Stimulated activated CD4-positive, alpha-beta T cell treated with anti-CD3 and anti-CD28 coated beads, TNF-alpha, amount 100 ng/mL, for 1 hour (primary cell): Measurements from ENCODE around the gene TGOLN2.
A peak's percentile ranks its signal among the peaks of the same experiment; 100 is the strongest.
"Not testable (repeated sequence)": the region's sequence is repeated elsewhere in the genome, so short reads cannot be mapped to it uniquely, and the experiment has no call there.

Experiments
- DNase-seq, 3 donors: peaks; one replicate each; pipeline ENCODE4 v3.0.0-alpha.2; 2020; ENCODE audit warnings: low read depth in 3 of 3, low spot score in 1 of 3

Gene TGOLN2

GRCh38 chr2:85327822-85328617, at the start of gene TGOLN2:
Gene TGOLN2, minus strand, starts transcription at chr2:85327989. Its CDS starts 27 bp downstream, at chr2:85327962.
- peak; percentile 82 to 88 (median 85) for DNase-seq

GRCh38 chr2:85377083-85377482, 49.3 kb upstream of the TGOLN2 start:
- no peak for DNase-seq

- no peak for DNase-seq
These were observed 48.7 kb upstream of the TGOLN2 start for GRCh38 chr2:85376291-85377065.

- no peak for DNase-seq
These were observed 43.3 kb upstream of the TGOLN2 start for GRCh38 chr2:85371045-85371444.

- DNase-seq: no peak
These were observed 41.7 kb upstream of the TGOLN2 start for GRCh38 chr2:85369500-85369899.

- DNase-seq: no peak
These were observed 41.1 kb upstream of the TGOLN2 start for GRCh38 chr2:85368921-85369320.

- no peak for DNase-seq
These were observed 39.4 kb upstream of the TGOLN2 start for GRCh38 chr2:85367180-85367579.

DNA sequence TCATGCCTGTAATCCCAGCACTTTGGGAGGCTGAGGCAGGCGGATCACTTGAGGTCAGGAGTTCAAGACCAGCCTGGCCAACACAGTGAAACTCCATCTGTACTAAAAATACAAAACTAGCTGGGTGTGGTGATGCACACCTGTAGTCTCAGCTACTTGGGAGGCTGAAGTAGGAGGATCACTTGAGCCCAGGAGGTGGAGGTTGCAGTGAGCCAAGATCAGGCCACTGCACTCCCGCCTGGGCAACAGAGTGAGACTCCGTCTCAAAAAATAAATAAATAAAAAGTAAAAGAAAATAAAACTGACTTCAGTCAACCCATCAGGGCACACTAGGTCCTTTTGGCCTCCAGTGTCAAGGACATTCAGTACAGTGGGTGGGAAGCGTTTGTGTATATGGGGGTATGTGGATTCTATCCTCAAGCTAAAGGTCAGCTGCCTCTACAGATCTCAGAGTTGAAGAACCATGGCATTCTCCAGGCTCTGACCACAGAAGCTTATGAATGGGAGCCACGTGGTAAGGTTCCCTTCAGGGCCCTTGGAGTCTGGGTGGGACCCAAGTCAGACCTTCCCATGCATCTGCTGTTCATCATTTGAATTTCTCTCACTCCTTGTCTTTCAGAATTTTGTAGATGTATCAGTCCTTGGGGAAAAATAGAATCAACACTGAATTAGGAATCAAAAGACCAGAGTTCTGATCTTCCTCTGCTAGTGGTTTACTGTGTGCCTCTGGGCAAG, 35.0 kb upstream of the TGOLN2 start:
- DNase-seq: not testable (repeated sequence)

DNA sequence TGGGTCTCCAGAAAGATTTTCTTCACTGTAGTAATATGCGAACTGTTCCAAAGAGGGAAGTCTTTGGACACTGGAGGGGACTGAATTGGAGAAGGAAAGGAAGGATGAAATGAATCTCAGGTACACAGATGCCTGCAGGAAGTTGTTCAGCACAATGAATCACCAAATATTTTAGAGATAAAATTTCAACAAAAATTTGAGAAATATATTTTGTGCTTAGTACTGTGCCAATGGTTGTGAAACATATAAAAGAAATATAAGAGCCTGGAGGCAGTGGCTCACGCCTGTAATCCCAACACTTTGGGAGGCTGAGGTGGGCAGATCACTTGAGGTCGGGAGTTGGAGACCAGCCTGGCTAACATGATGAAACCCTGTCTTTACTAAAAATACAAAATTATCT, 29.9 kb upstream of the TGOLN2 start:
- no peak for DNase-seq

GRCh38 chr2:85356186-85356585, 28.4 kb upstream of the TGOLN2 start:
- no peak for DNase-seq

- DNase-seq: no peak
These were observed 27.7 kb upstream of the TGOLN2 start for GRCh38 chr2:85355521-85355920.

DNA sequence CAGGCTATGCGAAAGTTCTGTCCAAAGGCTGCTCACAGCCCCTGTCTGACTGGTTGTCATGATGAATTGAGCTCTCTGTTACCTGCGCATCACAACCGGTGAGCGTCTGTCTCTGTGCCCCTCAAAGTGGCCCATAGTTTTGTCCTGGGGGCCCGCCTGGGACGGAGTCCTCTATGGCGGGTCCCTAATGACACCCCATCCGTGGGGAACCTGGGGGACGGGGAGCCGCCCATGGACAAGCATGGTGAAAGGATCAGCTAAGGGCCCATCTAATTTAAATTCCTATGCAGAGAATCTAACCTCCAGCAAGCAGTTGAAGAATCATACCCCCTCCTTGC, 27.3 kb upstream of the TGOLN2 start:
- DNase-seq: no peak

DNA sequence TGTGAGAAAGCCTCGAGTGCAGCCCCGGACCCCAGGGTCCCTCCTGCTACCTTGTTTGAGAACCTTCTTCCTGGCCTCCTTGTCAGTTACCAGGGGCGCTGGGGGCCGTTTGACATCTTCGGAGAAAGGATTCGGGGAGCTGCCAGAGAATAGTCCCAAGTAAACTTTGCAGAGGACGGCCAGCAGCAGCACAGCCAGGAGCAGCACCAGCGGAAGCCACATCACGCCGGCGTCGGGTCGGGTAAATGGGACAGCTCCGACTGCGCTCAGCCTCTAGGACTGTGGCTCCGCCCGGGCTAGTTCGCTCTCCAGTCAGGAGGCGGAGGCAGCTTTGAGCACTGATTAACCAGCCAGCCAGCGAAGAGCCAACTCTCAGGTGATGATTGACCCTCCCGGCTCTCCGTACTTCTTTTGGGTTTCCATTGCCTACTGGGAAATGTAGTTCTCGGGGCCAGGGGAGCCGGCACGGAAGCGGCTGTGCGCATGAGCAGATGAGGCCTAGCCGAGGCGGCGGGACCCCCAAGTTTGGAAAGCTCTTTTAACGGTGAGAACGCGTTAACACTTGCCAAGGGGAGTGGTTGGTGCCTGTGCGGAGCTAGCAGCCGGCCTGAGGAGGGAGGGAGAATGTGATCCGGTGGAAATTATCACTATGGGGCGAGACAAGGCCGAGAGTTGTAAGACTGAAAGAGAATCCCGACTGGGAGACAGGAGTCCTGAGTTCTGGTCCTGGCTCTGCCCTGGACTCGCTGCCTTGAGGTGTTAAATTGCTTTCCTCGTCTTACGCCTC, 26.7 kb upstream of the TGOLN2 start, which contains the start of the genes ELMOD3 and RETSAT:
ELMOD3 (plus strand) TSS at position 484 of the 787 bp plus-strand sequence. CDS start 2,430 bp downstream, outside the sequence.
RETSAT (minus strand) TSS at position 243 of the 787 bp plus-strand sequence; CDS start at position 222, 21 bp downstream.
- peak; percentile 80 to 94 (median 94) for DNase-seq

- DNase-seq: no peak
These were observed 26.1 kb upstream of the TGOLN2 start for GRCh38 chr2:85353876-85354285.

GRCh38 chr2:85347599-85347998, 19.8 kb upstream of the TGOLN2 start:
- DNase-seq: no peak

DNA sequence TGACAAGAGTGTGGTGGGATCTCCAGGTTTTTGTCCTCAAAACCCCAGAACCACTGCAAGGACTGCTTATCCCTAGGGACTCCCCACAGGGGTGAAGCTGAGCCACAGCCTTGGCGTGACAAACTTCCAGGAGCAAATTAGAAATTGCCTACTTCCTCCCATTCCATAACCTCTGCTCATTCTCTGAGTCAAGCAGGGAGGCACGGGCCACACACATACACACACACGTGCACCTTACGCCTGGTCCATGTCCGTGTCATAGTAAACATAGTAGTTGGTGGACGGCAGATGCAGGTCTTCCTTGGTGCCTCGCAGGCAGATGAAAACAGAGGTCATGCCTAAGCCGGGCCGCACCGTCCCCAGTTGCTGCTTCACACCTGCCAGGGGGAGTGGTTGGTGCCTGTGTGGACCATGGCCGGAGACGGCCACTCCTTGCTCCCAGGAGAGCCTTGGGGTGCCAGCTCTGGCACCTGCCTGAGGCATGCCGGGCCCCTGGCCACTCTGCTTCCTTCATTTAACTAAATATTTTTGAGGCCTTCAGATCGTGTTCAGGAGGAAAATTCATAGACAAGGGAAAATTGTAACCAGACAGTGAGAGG, 16.7 kb upstream of the TGOLN2 start:
- DNase-seq: no peak

DNA sequence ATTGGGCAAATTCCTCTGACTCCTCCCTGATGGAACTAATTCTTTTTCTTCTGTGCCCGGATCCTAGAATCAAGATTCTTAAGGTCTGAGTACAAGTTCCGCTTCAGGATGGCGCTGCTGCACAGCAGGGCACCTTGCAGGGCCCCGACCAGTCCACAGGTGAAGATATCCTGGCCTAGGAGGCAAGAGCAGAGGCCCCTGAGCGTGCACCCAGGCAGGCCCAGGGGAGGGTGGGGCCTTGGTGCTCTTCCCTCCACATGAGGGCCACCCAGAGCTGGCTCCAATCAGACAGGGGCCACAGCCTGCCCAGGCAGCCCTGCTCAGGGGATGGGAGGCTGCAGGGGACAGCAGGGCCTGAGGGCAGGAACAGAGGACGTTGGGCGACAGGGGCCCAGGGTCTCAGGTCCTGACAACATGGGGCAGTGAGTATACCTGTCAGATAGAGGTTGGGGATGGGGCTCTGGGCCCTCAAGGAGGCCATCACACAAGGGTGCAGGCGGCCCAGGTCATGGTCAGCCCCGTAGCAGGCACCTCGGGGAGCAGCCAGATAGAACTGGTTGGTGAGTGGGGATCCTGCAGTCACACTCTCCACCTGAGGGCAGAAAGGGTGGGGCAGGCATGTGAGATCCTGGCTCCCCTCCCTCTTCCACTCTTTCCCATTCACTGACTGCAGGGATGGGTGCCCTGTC, 15.6 kb upstream of the TGOLN2 start:
- DNase-seq: not testable (repeated sequence)

GRCh38 chr2:85342156-85342555, 14.4 kb upstream of the TGOLN2 start:
- DNase-seq: no peak

DNA sequence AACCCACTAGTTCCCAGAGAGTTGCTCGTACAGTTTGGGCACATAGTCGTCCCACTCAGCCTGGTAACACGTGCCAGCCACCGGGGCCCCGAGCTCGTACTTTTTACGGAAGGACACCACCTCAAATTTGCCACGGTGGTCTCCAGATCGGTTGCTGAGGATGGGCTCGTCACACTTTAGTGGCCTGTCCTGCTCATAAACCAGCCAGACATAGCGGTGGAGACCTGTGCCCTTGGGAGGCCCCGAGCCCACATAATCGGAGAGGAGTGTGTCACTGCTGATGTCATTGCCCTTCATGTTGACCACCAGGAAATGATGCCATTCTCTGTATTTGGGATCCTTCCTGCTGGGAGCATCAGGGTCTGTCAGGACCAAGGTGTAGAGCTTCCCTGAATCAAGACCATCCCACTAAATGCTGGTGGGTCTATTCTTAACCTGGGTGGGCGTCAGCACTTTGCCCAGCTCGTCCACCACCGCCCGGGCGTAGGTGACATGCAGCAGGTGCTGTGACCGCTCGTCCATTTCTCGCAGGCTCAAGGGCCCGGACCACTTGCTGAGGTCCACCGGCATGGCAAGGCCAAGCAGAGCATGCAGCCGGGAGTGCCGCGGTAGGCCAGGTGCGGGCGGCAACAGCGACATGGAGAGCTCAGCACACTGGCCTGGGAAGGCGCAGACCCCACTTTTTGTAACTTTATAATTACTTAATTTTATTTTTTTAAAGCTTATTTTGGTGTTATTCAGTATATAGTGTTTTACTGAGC, 13.7 kb upstream of the TGOLN2 start:
- no peak for DNase-seq
